Measurements from ENCODE around the gene UGT3A2. TPM values are rescaled to one million over a fixed set of nuclear protein-coding genes. Genes with fewer than 3 reads are reported as not detected.

The UGT3A2 gene
- total RNA-seq, 1 experiment from 2014 or later, result 0.10 TPM

DNA sequence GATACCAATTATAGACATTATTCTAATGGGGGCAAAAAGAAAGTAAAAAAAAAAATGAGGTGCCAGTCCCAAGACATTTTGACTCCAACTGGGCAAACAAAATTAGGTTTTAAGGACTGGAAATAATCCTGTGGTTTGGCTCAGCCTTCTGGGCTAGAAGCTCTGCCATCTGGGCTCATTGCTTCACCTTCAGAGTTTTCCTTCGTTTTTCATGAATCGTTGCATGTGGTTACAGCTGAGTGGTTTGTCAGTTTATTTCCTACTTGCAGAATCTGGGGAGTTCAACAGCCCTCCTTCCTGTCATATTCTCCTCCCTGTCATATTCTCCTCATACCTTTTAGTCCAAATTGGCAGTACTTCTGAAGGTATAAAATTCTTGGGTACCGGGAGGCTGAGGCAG lies 12.0 kb downstream of the UGT3A2 start:
- no peak overlapping the region for H3K27ac ChIP-seq (ENCODE audit: low read length)
- H3K9me3 ChIP-seq (ENCODE audit: control insufficient read depth, insufficient read depth, low read depth, low read length), result no peaks in the 10 kb centered on the region
- TF ChIP-seq, protein P1, sequence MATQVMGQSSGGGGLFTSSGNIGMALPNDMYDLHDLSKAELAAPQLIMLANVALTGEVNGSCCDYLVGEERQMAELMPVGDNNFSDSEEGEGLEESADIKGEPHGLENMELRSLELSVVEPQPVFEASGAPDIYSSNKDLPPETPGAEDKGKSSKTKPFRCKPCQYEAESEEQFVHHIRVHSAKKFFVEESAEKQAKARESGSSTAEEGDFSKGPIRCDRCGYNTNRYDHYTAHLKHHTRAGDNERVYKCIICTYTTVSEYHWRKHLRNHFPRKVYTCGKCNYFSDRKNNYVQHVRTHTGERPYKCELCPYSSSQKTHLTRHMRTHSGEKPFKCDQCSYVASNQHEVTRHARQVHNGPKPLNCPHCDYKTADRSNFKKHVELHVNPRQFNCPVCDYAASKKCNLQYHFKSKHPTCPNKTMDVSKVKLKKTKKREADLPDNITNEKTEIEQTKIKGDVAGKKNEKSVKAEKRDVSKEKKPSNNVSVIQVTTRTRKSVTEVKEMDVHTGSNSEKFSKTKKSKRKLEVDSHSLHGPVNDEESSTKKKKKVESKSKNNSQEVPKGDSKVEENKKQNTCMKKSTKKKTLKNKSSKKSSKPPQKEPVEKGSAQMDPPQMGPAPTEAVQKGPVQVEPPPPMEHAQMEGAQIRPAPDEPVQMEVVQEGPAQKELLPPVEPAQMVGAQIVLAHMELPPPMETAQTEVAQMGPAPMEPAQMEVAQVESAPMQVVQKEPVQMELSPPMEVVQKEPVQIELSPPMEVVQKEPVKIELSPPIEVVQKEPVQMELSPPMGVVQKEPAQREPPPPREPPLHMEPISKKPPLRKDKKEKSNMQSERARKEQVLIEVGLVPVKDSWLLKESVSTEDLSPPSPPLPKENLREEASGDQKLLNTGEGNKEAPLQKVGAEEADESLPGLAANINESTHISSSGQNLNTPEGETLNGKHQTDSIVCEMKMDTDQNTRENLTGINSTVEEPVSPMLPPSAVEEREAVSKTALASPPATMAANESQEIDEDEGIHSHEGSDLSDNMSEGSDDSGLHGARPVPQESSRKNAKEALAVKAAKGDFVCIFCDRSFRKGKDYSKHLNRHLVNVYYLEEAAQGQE (IDR thresholded peaks at IDR 0.05; ENCODE audit: insufficient read depth in 1 of 2, low read depth in 2 of 2, low read length in 1 of 2), result no peak
- TF ChIP-seq SIN3A (IDR thresholded peaks at IDR 0.05; ENCODE audit: borderline replicate concordance, insufficient read depth, low read depth, low read length) (no peak), CTCF (IDR thresholded peaks at IDR 0.05) (no peak), POLR2AphosphoS5 (IDR thresholded peaks at IDR 0.05; ENCODE audit: low read depth, low read length) (no peak), TCF7L2 (IDR thresholded peaks at IDR 0.05; ENCODE audit: low read depth, low read length) (no peak)
- ChIA-PET CTCF (no interaction called here), POLR2A (no interaction called here)
- intact Hi-C loops (cut with micrococcal nuclease; ENCODE audit: unreplicated experiment), result no loop called here
- H3K36me3 ChIP-seq (ENCODE audit: control insufficient read depth, insufficient read depth, low read length), result no peaks in the 10 kb centered on the region
- peaks cover under 1% of the 10 kb centered on the region; the same call in 1 of the 2 replicates for H3K4me1 ChIP-seq (ENCODE audit: control insufficient read depth, insufficient read depth, low read length)
- ATAC-seq (no peak), DNase-seq (ENCODE audit: low read depth, low spot score) (no peak)
- in situ Hi-C loops (cut with HindIII; ENCODE audit: low pct_unique_long_range_greater_than_20kb, low sequenced_read_pairs), result no loop called here
- BruUV-seq (replicated peaks), result no TSS peak
- no peaks in the 10 kb centered on the region for H3K27me3 ChIP-seq (ENCODE audit: control insufficient read depth, insufficient read depth, low read length)
- no peak overlapping the region for H3K4me3 ChIP-seq (ENCODE audit: low read depth in 2 of 2, low read length in 2 of 2)

DNA sequence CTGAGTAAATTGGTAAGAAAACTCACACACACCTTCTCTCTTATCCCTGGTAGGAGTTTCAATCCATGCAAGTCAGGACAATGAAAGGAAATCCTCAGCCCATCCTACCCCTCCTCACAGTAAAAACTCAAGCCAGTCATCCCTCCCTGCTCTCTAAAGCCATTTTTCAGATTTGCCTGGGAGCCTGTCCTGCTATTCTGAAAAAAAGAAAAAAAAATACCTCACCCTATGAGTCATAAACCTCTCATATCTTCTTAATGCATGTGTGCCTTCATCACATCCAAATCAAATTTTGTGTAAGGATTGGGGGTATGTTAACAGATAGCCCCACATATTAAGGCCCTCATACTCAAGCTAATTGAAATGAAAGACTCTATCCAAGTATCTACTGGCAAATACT lies 14.1 kb downstream of the UGT3A2 start:
- intact Hi-C loops (cut with micrococcal nuclease; ENCODE audit: unreplicated experiment), result no loop called here
- no peak for ATAC-seq
- ChIA-PET CTCF (no interaction called here), POLR2A (no interaction called here)
- no peak overlapping the region for H3K4me3 ChIP-seq (ENCODE audit: low read depth in 2 of 2, low read length in 2 of 2)
- no TSS peak for BruUV-seq (replicated peaks)
- in situ Hi-C loops (cut with HindIII; ENCODE audit: low pct_unique_long_range_greater_than_20kb, low sequenced_read_pairs), result no loop called here
- H3K36me3 ChIP-seq (ENCODE audit: control insufficient read depth, insufficient read depth, low read length), result no peaks in the 10 kb centered on the region
- no peak for TF ChIP-seq CTCF (IDR thresholded peaks at IDR 0.05)
- no peak for TF ChIP-seq POLR2AphosphoS5 (IDR thresholded peaks at IDR 0.05; ENCODE audit: low read depth, low read length)
- TF ChIP-seq TCF7L2 (IDR thresholded peaks at IDR 0.05; ENCODE audit: low read depth, low read length), result no peak
- TF ChIP-seq SIN3A (IDR thresholded peaks at IDR 0.05; ENCODE audit: borderline replicate concordance, insufficient read depth, low read depth, low read length), result no peak
- TF ChIP-seq, protein P1 (IDR thresholded peaks at IDR 0.05; ENCODE audit: insufficient read depth in 1 of 2, low read depth in 2 of 2, low read length in 1 of 2), result no peak
- H3K4me1 ChIP-seq (ENCODE audit: control insufficient read depth, insufficient read depth, low read length), result no peaks in the 10 kb centered on the region
- DNase-seq (ENCODE audit: low read depth, low spot score), result no peak
- H3K27me3 ChIP-seq (ENCODE audit: control insufficient read depth, insufficient read depth, low read length), result no peaks in the 10 kb centered on the region
- no peak overlapping the region for H3K27ac ChIP-seq (ENCODE audit: low read length)
- no peaks in the 10 kb centered on the region for H3K9me3 ChIP-seq (ENCODE audit: control insufficient read depth, insufficient read depth, low read depth, low read length)

All from Panc1 (cell line).